A549 treated with DMSO at 1 μM for 4 hours (cell line): Measurements from ENCODE around the gene OR2A1. TPM values are rescaled to one million over a fixed set of nuclear protein-coding genes. Genes with fewer than 3 reads are reported as not detected.

Source experiments
- total RNA-seq: library from RNA; stranded (reverse); fragments of 200-300 nt; extraction: Qiagen RNA extraction; gene quantifications from 5 replicates; pipeline ENCODE4 v1.2.3, GENCODE V29; 2022; ENCODE audit warnings: low read depth

Gene OR2A1, protein sequence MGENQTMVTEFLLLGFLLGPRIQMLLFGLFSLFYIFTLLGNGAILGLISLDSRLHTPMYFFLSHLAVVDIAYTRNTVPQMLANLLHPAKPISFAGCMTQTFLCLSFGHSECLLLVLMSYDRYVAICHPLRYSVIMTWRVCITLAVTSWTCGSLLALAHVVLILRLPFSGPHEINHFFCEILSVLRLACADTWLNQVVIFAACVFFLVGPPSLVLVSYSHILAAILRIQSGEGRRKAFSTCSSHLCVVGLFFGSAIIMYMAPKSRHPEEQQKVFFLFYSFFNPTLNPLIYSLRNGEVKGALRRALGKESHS
- not detected in 5 replicates for total RNA-seq

DNA sequence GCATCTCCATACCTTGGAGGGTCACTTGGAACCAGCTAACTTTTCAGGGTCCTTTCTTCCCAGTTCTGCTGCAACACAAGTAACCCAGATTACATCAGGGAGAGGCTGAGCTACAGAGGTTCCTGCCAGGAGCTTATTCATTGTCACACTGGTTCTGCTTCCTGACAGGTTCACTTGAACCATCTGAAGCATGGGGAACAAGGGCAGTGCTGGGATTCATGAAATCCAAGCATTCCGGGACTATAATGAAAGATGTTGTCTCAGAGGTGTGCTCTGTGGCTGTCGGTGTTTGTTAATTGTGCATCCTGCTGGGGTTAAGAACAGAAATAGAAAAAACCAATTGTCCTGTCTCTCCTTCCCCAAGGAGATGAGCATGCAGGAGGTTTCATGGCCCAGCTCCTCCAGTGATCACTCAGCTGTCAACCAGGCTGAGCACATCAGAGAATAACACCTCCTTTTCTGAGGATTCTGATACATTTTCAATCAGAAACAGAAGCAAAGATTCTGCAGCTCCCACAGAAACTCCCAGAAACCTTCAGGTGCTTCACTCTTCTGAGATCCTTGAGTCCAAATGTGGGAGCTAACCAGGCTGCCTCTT is at the start of gene OR2A1:
TSS of gene OR2A1 (plus strand) at position 548 of the 598 bp plus-strand sequence. CDS start 5,706 bp downstream, outside the sequence.

DNA sequence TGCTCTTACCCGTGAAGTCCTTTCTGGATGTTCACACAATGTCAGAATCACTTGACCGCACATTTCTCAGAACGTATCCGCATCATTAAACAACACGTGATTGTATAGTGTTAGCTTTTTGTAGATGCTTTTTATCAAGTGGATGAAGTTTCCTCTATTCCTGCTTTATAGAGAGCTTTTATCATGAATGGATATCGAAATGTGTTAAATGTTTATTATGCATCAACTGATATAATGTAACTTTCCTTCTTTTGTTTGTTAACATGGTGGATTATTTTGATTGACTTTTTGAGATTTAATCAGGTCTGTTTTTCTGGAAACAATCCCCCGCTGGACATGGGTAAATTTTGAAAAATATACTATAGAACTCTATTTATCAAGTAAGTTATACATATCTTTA is 47.5 kb upstream of the OR2A1 start, which contains the start of gene OR2A7:
TSS of gene OR2A7 (minus strand) at position 101 of the 400 bp plus-strand sequence. CDS start 5,164 bp downstream, outside the sequence.

DNA sequence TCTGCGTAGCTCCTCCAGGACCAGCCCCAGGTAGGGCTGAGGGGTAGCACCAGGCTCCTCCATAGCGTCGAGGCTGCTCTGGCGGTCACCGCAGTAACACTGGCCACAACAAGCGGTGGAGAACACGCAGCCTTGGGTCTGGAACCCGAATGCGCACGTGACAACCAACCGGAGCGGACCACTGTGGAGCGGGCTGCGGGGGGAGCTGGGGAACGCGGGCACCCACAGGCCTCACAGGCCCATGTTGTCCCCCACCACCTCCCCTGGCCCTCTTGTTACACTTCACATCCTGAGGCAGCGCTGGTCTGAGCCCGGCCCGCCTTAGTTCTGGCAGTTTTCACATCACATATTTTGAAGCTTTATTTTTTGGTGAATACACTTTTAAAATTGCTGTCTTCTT is 43.0 kb upstream of the OR2A1 start, which contains the start of gene CTAGE8:
TSS of gene CTAGE8 (minus strand) at position 101 of the 400 bp plus-strand sequence. CDS start at position 63, 38 bp downstream.

DNA sequence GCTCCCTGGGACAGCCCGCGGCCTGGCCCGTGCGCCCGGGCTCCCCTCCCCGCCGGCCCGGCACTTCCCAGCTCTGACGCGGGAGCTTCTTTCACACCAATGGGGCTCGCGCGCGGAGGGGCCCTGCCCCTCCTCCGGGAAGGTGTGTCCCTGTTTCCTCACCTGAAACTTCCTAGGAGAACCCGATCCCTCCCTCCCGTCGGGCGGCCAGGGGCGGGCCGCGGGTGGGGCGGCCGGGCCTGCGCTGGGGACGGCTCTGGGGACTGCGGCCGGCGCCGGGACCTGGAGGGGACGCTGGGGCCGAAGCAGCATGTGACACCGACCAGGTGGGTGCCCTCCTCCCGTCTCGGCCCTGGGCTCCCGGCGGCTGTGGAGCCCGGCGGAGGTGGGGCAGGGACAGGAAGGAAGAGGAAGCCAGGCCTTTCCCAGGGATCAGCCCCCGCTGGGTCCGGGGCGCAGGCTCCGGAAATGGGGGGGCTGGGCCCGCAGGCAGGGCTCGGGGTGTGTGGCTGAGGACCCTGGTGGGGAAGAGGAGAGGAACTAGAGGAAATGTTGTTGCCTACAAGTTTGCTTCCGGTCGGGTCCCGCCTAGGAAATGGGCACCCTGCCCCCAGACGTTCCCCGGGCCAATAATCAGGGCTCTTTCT is 43.1 kb downstream of the OR2A1 start, which contains the start of gene ARHGEF5:
TSS of gene ARHGEF5 (plus strand) at position 227 of the 647 bp plus-strand sequence. CDS start 7,268 bp downstream, outside the sequence.

Other genes starting within 250 kb of the OR2A1 start
- gene OR2A25, start 242.6 kb upstream of the OR2A1 start, total RNA-seq, result not detected in 5 replicates
- not detected in 5 replicates for gene OR2A12, start 226.1 kb upstream of the OR2A1 start, total RNA-seq
- gene OR2A2, start 202.8 kb upstream of the OR2A1 start, total RNA-seq, result not detected in 5 replicates
- gene OR2A14, start 189.2 kb upstream of the OR2A1 start, total RNA-seq, result not detected in 5 replicates
- not detected in 5 replicates for gene CTAGE4, start 129.0 kb upstream of the OR2A1 start, total RNA-seq
- 0.23 to 0.44 TPM (median 0.38 TPM) in 5 replicates for gene ARHGEF35, start 116.6 kb upstream of the OR2A1 start, total RNA-seq
- not detected in 5 replicates for gene OR2A42, start 72.8 kb upstream of the OR2A1 start, total RNA-seq
- not detected in 5 replicates for gene OR2A7, start 47.6 kb upstream of the OR2A1 start, total RNA-seq
- not detected in 5 replicates for gene CTAGE8, start 43.1 kb upstream of the OR2A1 start, total RNA-seq
- gene ARHGEF5, start 43.0 kb downstream of the OR2A1 start, total RNA-seq, result 1.6 to 2.1 TPM (median 1.7 TPM) in 5 replicates
- not detected in 5 replicates for gene NOBOX, start 91.3 kb downstream of the OR2A1 start, total RNA-seq